GM23338 (cell line): ENCODE results near the gene GUCA1A. TPM values are rescaled to one million over a fixed set of nuclear protein-coding genes. Genes with fewer than 3 reads are reported as not detected.

Experiments
- ATAC-seq: fragments of 200-7000 bp; cut with Tn5 transposase; 3 replicates; pipeline ENCODE4 v1.9.1; 2020
- DNase-seq: peaks from one replicate; pipeline ENCODE4 v3.0.0-alpha.2; 2015; ENCODE audit warnings: low spot score
- H2AFZ ChIP-seq: fragments of 200-600 bp; sonication (generic); 2 replicates; pipeline ENCODE4 v1.8.0; 2016; ENCODE audit warnings: antibody characterized with exemption, mild to moderate bottlenecking, moderate library complexity
- H3F3A ChIP-seq: fragments of 200-600 bp; sonication (generic); replicated peaks from 2 replicates; pipeline ENCODE4 v1.8.0; 2017; ENCODE audit warnings: antibody characterized with exemption, mixed run types, low read depth
- H3K27ac ChIP-seq: fragments of 200-600 bp; sonication (generic); 2 replicates; pipeline ENCODE4 v1.6.1; 2016; ENCODE audit warnings: low read depth
- H3K27me3 ChIP-seq: fragments of 200-600 bp; sonication (generic); 2 replicates; pipeline ENCODE4 v1.8.0; 2016; ENCODE audit warnings: mild to moderate bottlenecking, mixed run types, moderate library complexity; ENCODE audit not compliant: insufficient read depth
- H3K36me3 ChIP-seq: fragments of 200-600 bp; sonication (generic); 2 replicates; pipeline ENCODE4 v1.8.0; 2016; ENCODE audit warnings: mild to moderate bottlenecking; ENCODE audit not compliant: insufficient read depth
- H3K4me1 ChIP-seq: fragments of 200-600 bp; sonication (generic); 2 replicates; pipeline ENCODE4 v1.8.0; 2016; ENCODE audit warnings: mild to moderate bottlenecking, moderate library complexity; ENCODE audit not compliant: insufficient read depth
- H3K4me2 ChIP-seq: fragments of 200-600 bp; sonication (generic); 2 replicates; pipeline ENCODE4 v1.7.1; 2017; ENCODE audit warnings: mixed run types
- H3K4me3 ChIP-seq: fragments of 200-600 bp; sonication (generic); 2 replicates; pipeline ENCODE4 v1.6.1; 2016; ENCODE audit warnings: mixed run types
- H3K79me2 ChIP-seq: fragments of 200-600 bp; sonication (generic); replicated peaks from 2 replicates; pipeline ENCODE4 v1.8.0; 2017; ENCODE audit warnings: mild to moderate bottlenecking; ENCODE audit not compliant: insufficient read depth
- H3K9me2 ChIP-seq: fragments of 200-600 bp; sonication (generic); 2 replicates; pipeline ENCODE4 v1.8.0; 2017; ENCODE audit not compliant: insufficient read depth
- H4K20me1 ChIP-seq: fragments of 200-600 bp; sonication (generic); replicated peaks from 2 replicates; pipeline ENCODE4 v1.8.0; 2017; ENCODE audit warnings: mild to moderate bottlenecking; ENCODE audit not compliant: insufficient read depth
- H3K27ac Mint-ChIP-seq: 2 replicates; pipeline ENCODE4 v1.8.0; 2020; ENCODE audit warnings: inconsistent platforms, mild to moderate bottlenecking, moderate library complexity, mixed read lengths
- H3K27me3 Mint-ChIP-seq: 3 replicates; pipeline ENCODE4 v1.8.0; 2022; ENCODE audit warnings: low read depth, mild to moderate bottlenecking, moderate library complexity, mixed read lengths, inconsistent platforms; ENCODE audit not compliant: insufficient read depth, poor library complexity
- H3K36me3 Mint-ChIP-seq: 3 replicates; pipeline ENCODE4 v1.8.0; 2021; ENCODE audit warnings: low read depth, mild to moderate bottlenecking, inconsistent platforms, moderate library complexity, mixed read lengths
- H3K4me1 Mint-ChIP-seq: 3 replicates; pipeline ENCODE4 v1.8.0; 2020; ENCODE audit warnings: mild to moderate bottlenecking, inconsistent platforms, mixed read lengths
- H3K4me3 Mint-ChIP-seq: 3 replicates; pipeline ENCODE4 v1.8.0; 2021; ENCODE audit warnings: moderate library complexity, mild to moderate bottlenecking, inconsistent platforms, mixed read lengths
- H3K9me3 Mint-ChIP-seq: 3 replicates; pipeline ENCODE4 v1.8.0; 2020; ENCODE audit warnings: moderate library complexity, mild to moderate bottlenecking, inconsistent platforms, mixed read lengths
- CREB1 ChIP-seq: fragments of 250-450 bp; sonication (Bioruptor Pico); IDR thresholded peaks from 2 replicates; pipeline ENCODE4 v1.5.0; 2020; ENCODE audit warnings: low read depth, mild to moderate bottlenecking, moderate library complexity
- ETS1 ChIP-seq: IDR thresholded peaks from 2 replicates; pipeline ENCODE4 v1.6.1; 2016; ENCODE audit warnings: antibody characterized with exemption
- EZH2 ChIP-seq: fragments of 200-600 bp; sonication (generic); IDR thresholded peaks from one replicate; pipeline ENCODE4 v1.8.0; 2017; ENCODE audit warnings: antibody characterized with exemption, mild to moderate bottlenecking, low read depth; ENCODE audit not compliant: unreplicated experiment
- EZH2phosphoT487 ChIP-seq: fragments of 200-600 bp; sonication (generic); IDR thresholded peaks from one replicate; pipeline ENCODE4 v1.8.1; 2018; ENCODE audit warnings: antibody characterized with exemption; ENCODE audit not compliant: unreplicated experiment
- NANOG ChIP-seq: IDR thresholded peaks from 2 replicates; pipeline ENCODE4 v1.6.1; 2016; ENCODE audit warnings: antibody characterized with exemption, borderline replicate concordance
- POLR2AphosphoS5 ChIP-seq: IDR thresholded peaks from 2 replicates; pipeline ENCODE4 v1.6.1; 2016; ENCODE audit warnings: antibody characterized with exemption, low read depth
- STAT1 ChIP-seq: IDR thresholded peaks from one replicate; pipeline ENCODE4 v1.6.1; 2016; ENCODE audit warnings: antibody characterized with exemption; ENCODE audit not compliant: unreplicated experiment
- ZNF114 ChIP-seq: fragments of 250-450 bp; sonication (Bioruptor Pico); IDR thresholded peaks from 2 replicates; pipeline ENCODE4 v1.5.0; 2020; ENCODE audit warnings: mild to moderate bottlenecking, moderate library complexity
- ZNF331 ChIP-seq: fragments of 250-450 bp; sonication (Bioruptor Pico); IDR thresholded peaks from 2 replicates; pipeline ENCODE4 v1.5.0; 2020; ENCODE audit warnings: low read depth, mild to moderate bottlenecking, moderate library complexity
- ZNF462 ChIP-seq: fragments of 250-450 bp; sonication (Bioruptor Pico); IDR thresholded peaks from 2 replicates; pipeline ENCODE4 v1.5.0; 2020; ENCODE audit warnings: mild to moderate bottlenecking, moderate library complexity
- polyA plus RNA-seq: library from polyadenylated mRNA; unstranded; fragments of >200 nt; fragmentation: Nextera tagmentation; extraction: Ambion mirVana; gene quantifications from 2 replicates; pipeline ENCODE4 v1.2.1, GENCODE V29; 2016
- total RNA-seq: library from RNA; depleted of rRNA; stranded (reverse); fragments of >200 nt; shearing (Covaris generic); gene quantifications from 2 replicates; pipeline ENCODE4 v1.2.3, GENCODE V29; 2014

GUCA1A gene
- total and polyA plus RNA-seq, 2 experiments from 2014 or later = 5.2 to 10.6 TPM

DNA sequence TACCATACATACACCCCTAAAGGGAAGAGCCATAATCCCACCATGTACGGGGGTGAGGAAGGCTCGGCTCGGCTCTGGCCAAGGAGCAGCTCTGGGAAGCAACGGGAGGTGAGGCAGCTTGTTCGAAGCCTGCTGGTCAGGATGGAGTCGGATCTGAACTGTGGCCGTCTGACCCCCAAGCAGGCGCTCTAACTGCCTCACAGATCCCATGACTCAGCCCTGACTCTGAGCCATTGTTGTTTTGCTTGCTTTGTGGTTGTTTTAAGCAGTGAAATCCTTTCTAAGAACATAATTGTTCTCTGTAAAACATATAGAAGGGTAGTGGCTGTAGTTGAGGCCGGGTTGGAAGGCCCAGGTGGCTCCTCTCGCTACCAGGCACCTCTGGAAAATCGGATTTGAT, 41.6 kb upstream of the GUCA1A start:
- Mint-ChIP-seq H3K4me3 (no peak overlapping the region), H3K36me3 (peaks cover 69% of the 10 kb centered on the region), H3K4me1 (peaks cover 32% of the 10 kb centered on the region), H3K27me3 (peaks cover 7% of the 10 kb centered on the region), H3K27ac (peak overlapping the region; percentile 70; the same call in 1 of the 2 replicates), H3K9me3 (no peaks in the 10 kb centered on the region)
- TF ChIP-seq POLR2AphosphoS5 = no peak
- TF ChIP-seq ZNF331 = no peak
- no peak for TF ChIP-seq ZNF114
- no peak for TF ChIP-seq STAT1
- TF ChIP-seq NANOG = no peak
- TF ChIP-seq EZH2phosphoT487 = no peak
- TF ChIP-seq CREB1 (CRISPR knock-in tag) = no peak
- TF ChIP-seq ZNF462 = no peak
- no peak for TF ChIP-seq ETS1
- no peak for TF ChIP-seq EZH2
- Histone ChIP-seq H3K4me1 (peaks cover 29% of the 10 kb centered on the region), H3K4me3 (no peak overlapping the region), H3K4me2 (no peak overlapping the region), H3F3A (0 out of 2 replicates have a peak, but pooled peaks cover 2% of the 10 kb centered on the region), H3K79me2 (peaks cover 61% of the 10 kb centered on the region), H3K9me2 (no peaks in the 10 kb centered on the region), H3K27ac (no peak overlapping the region), H4K20me1 (peaks cover 44% of the 10 kb centered on the region), H3K36me3 (peaks cover 25% of the 10 kb centered on the region), H2AFZ (no peak overlapping the region), H3K27me3 (no peaks in the 10 kb centered on the region)
- DNase-seq = no peak
- ATAC-seq = no peak
